Activated T-helper 1 cell treated with anti-CD3 and anti-CD28 coated beads, Interleukin-12 subunit alpha, Interleukin-12 subunit beta, Interleukin-2, Interleukin-4 antibody, amounts not matched to agents 30 ng/mL and 10 ng/mL and 1 ng/mL, durations not matched to agents 14 hours and 24 hours and 36 hours (primary cell): ENCODE measurements around the gene DTX1. TPM values are rescaled to one million over a fixed set of nuclear protein-coding genes. Genes with fewer than 3 reads are reported as not detected.

Experiments used
- DNase-seq: peaks from one replicate; pipeline ENCODE4 v3.0.0; 2021; ENCODE audit warnings: low spot score
- H3K27ac Mint-ChIP-seq: one replicate; pipeline ENCODE4 v1.8.0; 2021; ENCODE audit warnings: mild to moderate bottlenecking, mixed read lengths
- H3K27me3 Mint-ChIP-seq: one replicate; pipeline ENCODE4 v1.8.0; 2022; ENCODE audit warnings: mild to moderate bottlenecking, moderate library complexity, mixed read lengths; ENCODE audit not compliant: insufficient read depth
- H3K36me3 Mint-ChIP-seq: one replicate; pipeline ENCODE4 v1.8.0; 2021; ENCODE audit warnings: low read depth, mixed read lengths
- H3K4me1 Mint-ChIP-seq: one replicate; pipeline ENCODE4 v1.8.0; 2021; ENCODE audit warnings: low read depth, mixed read lengths
- H3K4me3 Mint-ChIP-seq: one replicate; pipeline ENCODE4 v1.8.0; 2021; ENCODE audit warnings: mild to moderate bottlenecking, moderate library complexity, mixed read lengths
- H3K9me3 Mint-ChIP-seq: one replicate; pipeline ENCODE4 v1.8.0; 2021; ENCODE audit warnings: mixed read lengths
- intact Hi-C: fragments of 100-400 bp; cut with micrococcal nuclease; formaldehyde crosslinking; loops from one replicate; pipeline ENCODE4 v1.15.1; 2024
- total RNA-seq: library from RNA; stranded (reverse); gene quantifications from 2 replicates; pipeline ENCODE4 v1.2.3, GENCODE V29; 2022

The DTX1 gene
- total RNA-seq, 1 donor from 2014 or later: 0.29 TPM

- Mint-ChIP-seq H3K36me3 (no peaks in the 10 kb centered on the region), H3K4me3 (no peak overlapping the region), H3K4me1 (no peaks in the 10 kb centered on the region), H3K27ac (no peak overlapping the region), H3K27me3 (peaks cover 7% of the 10 kb centered on the region), H3K9me3 (peaks cover 8% of the 10 kb centered on the region)
- DNase-seq: no peak
- intact Hi-C loops: no loop called here
These were observed 71.3 kb downstream of the DTX1 start for GRCh38 chr12:113127791-113128199.

GRCh38 chr12:113128802-113129663, 72.5 kb downstream of the DTX1 start:
- no peaks in the 10 kb centered on the region for H3K4me1 Mint-ChIP-seq
- peaks cover 5% of the 10 kb centered on the region for H3K27me3 Mint-ChIP-seq
- no peak overlapping the region for H3K27ac Mint-ChIP-seq
- no peaks in the 10 kb centered on the region for H3K9me3 Mint-ChIP-seq
- no peak overlapping the region for H3K4me3 Mint-ChIP-seq
- H3K36me3 Mint-ChIP-seq: no peaks in the 10 kb centered on the region
- DNase-seq: no peak
- intact Hi-C loops: no loop called here

GRCh38 chr12:113129664-113130456, 73.3 kb downstream of the DTX1 start:
- intact Hi-C loops: no loop called here
- Mint-ChIP-seq H3K36me3 (no peaks in the 10 kb centered on the region), H3K9me3 (no peaks in the 10 kb centered on the region), H3K4me3 (no peak overlapping the region), H3K4me1 (no peaks in the 10 kb centered on the region), H3K27me3 (peaks cover 8% of the 10 kb centered on the region), H3K27ac (no peak overlapping the region)
- DNase-seq: no peak

GRCh38 chr12:113130457-113131135, 74.1 kb downstream of the DTX1 start:
- Mint-ChIP-seq H3K27ac (no peak overlapping the region), H3K4me1 (no peaks in the 10 kb centered on the region), H3K9me3 (no peaks in the 10 kb centered on the region), H3K36me3 (no peaks in the 10 kb centered on the region), H3K27me3 (peaks cover 9% of the 10 kb centered on the region), H3K4me3 (no peak overlapping the region)
- intact Hi-C loops: no loop called here
- no peak for DNase-seq

- no peak overlapping the region for H3K4me3 Mint-ChIP-seq
- peaks cover 14% of the 10 kb centered on the region for H3K27me3 Mint-ChIP-seq
- H3K4me1 Mint-ChIP-seq: peaks cover 10% of the 10 kb centered on the region
- DNase-seq: no peak
- intact Hi-C loops: no loop called here
- no peaks in the 10 kb centered on the region for H3K9me3 Mint-ChIP-seq
- H3K27ac Mint-ChIP-seq: no peak overlapping the region
- H3K36me3 Mint-ChIP-seq: no peaks in the 10 kb centered on the region
These were observed 75.0 kb downstream of the DTX1 start for GRCh38 chr12:113131556-113131955.

GRCh38 chr12:113133036-113133435, 76.5 kb downstream of the DTX1 start:
- peaks cover 10% of the 10 kb centered on the region for H3K4me1 Mint-ChIP-seq
- intact Hi-C loops: no loop called here
- H3K27me3 Mint-ChIP-seq: peaks cover 14% of the 10 kb centered on the region
- no peaks in the 10 kb centered on the region for H3K36me3 Mint-ChIP-seq
- no peak overlapping the region for H3K27ac Mint-ChIP-seq
- no peaks in the 10 kb centered on the region for H3K9me3 Mint-ChIP-seq
- no peak overlapping the region for H3K4me3 Mint-ChIP-seq
- no peak for DNase-seq

- Mint-ChIP-seq H3K4me3 (no peak overlapping the region), H3K27me3 (peaks cover 14% of the 10 kb centered on the region), H3K27ac (no peak overlapping the region), H3K9me3 (no peaks in the 10 kb centered on the region), H3K4me1 (peaks cover 10% of the 10 kb centered on the region), H3K36me3 (no peaks in the 10 kb centered on the region)
- DNase-seq: no peak
- intact Hi-C loops: no loop called here
These were observed 77.1 kb downstream of the DTX1 start for GRCh38 chr12:113133666-113134065.

- no peak overlapping the region for H3K4me3 Mint-ChIP-seq
- no peak for DNase-seq
- H3K9me3 Mint-ChIP-seq: no peaks in the 10 kb centered on the region
- no peak overlapping the region for H3K27ac Mint-ChIP-seq
- intact Hi-C loops: no loop called here
- peaks cover 14% of the 10 kb centered on the region for H3K27me3 Mint-ChIP-seq
- no peaks in the 10 kb centered on the region for H3K36me3 Mint-ChIP-seq
- H3K4me1 Mint-ChIP-seq: peaks cover 10% of the 10 kb centered on the region
These were observed 77.5 kb downstream of the DTX1 start for GRCh38 chr12:113134071-113134470.

- Mint-ChIP-seq H3K36me3 (no peaks in the 10 kb centered on the region), H3K27ac (no peak overlapping the region), H3K4me3 (peak overlapping the region; percentile 45), H3K9me3 (no peaks in the 10 kb centered on the region), H3K4me1 (peaks cover 10% of the 10 kb centered on the region), H3K27me3 (peaks cover 16% of the 10 kb centered on the region)
- DNase-seq: no peak
- intact Hi-C loops: no loop called here
These were observed 78.0 kb downstream of the DTX1 start for GRCh38 chr12:113134521-113134951.

GRCh38 chr12:113135178-113136127, 78.9 kb downstream of the DTX1 start, which contains the start of gene RASAL1:
Gene RASAL1 (minus strand): TSS chr12:113135761. CDS start chr12:113135462, 299 bp downstream.
- Mint-ChIP-seq H3K4me3 (peak within 1 kb of the TSS; percentile 77), H3K36me3 (no peaks in the 10 kb centered on the region), H3K27ac (peak within 1 kb of the TSS; percentile 51), H3K27me3 (peaks cover 16% of the 10 kb centered on the region), H3K4me1 (peaks cover 10% of the 10 kb centered on the region), H3K9me3 (no peaks in the 10 kb centered on the region)
- peak; percentile 54 for DNase-seq
- intact Hi-C loops: loop anchor here (2.0 kb wide), 1 partner anchor 17 kb away; no protein-coding TSS in a partner anchor

GRCh38 chr12:113136128-113136989, 79.8 kb downstream of the DTX1 start:
- no peaks in the 10 kb centered on the region for H3K36me3 Mint-ChIP-seq
- intact Hi-C loops: loop anchor here (2.0 kb wide), 1 partner anchor 16 kb away; no protein-coding TSS in a partner anchor
- H3K9me3 Mint-ChIP-seq: no peaks in the 10 kb centered on the region
- no peak for DNase-seq
- peaks cover 10% of the 10 kb centered on the region for H3K4me1 Mint-ChIP-seq
- H3K4me3 Mint-ChIP-seq: peak overlapping the region; percentile 77
- peaks cover 16% of the 10 kb centered on the region for H3K27me3 Mint-ChIP-seq
- peak overlapping the region; percentile 51 for H3K27ac Mint-ChIP-seq
